Measurements from ENCODE around the gene VAMP1.

Gene VAMP1

DNA sequence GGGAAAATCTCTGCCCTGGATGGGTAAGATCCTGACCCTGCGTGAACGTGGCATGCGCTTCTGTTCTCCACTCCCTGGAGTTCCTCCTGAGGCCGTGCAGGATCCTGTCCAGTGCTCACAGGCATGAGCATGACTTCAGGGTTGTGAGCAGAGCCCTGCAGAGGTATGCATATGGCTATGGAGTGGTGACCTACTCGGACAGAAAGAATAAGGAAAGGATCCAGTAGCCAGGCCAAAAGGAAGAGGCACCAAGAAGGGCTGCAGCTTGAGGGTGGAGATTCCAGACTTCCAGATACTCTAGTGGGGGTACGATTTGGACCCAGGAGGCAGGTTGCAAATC is 46.5 kb downstream of the VAMP1 start:
- DNase-seq, result no peak

DNA sequence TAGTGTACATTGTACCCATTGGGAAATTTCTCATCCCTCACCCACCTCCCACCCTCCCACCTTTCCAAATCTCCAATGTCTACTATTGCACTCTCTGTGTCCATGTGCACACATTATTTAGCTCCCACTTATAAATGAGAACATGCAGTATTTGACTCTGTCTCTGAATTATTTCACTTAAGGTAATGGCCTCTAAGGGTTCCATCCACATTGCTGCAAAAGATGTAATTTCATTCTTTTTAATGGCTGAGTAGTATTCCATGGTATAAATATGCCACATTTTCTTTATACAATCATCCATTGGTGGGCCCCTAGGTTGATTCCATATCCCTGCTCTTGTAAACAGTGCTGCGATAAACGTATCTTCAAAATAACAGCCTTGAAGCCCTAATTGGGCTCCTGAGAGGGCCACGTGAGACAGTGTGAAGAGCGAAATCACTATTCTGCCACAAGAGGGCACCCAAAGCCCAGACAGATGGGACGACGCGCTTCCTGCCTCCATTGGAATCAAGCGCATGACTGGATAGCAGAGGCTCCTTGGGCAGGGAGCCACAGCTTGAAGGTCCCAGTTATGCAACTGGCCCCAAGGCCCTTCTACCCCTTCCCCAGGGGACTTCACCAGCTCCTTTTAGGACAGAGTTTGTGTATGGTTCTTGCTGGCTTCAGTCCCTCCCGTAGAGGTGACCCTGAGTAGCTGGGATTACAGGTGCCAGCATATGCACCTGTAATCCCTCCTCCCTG is 47.0 kb downstream of the VAMP1 start:
- peak; percentile 84 for DNase-seq

DNA sequence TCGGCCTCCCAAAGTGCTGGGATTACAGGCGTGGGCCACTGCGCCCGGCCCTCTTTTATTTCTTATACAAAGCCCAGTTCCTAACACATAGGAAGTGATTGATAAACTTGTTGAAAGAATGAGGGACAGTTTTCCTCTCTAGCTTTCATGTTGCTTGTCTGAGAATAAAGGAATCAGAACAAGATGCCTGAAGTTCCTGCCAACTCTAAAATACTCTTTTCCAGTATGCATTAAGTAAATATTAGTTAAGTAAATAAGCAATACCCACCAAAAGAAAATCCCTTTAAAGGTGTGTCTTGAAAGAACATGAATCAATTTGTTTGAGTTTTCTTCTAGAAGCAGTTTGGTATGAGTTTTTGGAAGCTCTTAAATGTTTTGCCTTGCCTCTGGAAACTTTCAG is 50.1 kb downstream of the VAMP1 start:
- no peak for DNase-seq

DNA sequence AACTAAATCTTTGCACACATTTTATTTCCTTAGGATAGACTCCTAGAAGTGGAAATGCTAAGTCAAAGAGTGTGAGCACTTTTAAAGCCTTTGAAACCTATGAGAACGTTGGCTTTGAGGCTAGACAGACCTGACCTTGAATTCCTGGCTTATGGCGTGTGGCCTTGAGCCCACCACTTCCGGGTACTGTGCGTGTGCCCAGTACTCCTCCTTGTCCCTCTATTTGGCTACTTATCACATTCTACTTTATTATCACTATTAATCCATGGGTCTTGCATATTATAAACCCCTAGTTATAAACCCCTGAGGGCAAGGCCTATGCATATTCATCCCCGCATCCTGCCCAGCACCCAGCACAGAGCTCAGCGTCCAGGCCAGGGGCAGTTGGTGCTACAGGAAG is 51.7 kb downstream of the VAMP1 start:
- no peak for DNase-seq

DNA sequence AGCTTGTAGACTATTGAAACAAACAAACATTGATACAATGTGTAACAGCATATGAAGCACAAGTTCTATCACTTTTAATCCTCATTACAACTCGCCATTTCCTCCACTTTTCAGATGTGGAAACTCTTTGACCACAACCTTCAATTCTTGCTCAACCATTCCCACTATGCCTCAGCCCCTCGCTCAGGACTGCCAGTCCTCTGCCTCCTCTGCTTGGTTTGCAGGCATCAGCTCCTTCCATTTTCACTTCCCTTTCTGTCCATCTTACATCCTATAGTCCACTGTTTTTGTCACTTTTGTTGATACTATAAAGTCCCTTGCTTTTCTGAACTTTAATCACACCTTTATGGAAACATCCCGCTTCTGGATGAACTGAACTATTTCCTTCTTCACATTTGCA is 53.9 kb downstream of the VAMP1 start:
- no peak for DNase-seq
